NCI-H1105 treated with DMSO at 0.1 percent for 48 hours (cell line): ENCODE results near the gene GALE.
"Not testable (repeated sequence)": the region's sequence is repeated elsewhere in the genome, so short reads cannot be mapped to it uniquely, and the experiment has no call there.

Experiments
- DNase-seq: peaks from one replicate; lab custom pipeline; 2025; lab: John Stamatoyannopoulos, UW

The GALE gene

DNA sequence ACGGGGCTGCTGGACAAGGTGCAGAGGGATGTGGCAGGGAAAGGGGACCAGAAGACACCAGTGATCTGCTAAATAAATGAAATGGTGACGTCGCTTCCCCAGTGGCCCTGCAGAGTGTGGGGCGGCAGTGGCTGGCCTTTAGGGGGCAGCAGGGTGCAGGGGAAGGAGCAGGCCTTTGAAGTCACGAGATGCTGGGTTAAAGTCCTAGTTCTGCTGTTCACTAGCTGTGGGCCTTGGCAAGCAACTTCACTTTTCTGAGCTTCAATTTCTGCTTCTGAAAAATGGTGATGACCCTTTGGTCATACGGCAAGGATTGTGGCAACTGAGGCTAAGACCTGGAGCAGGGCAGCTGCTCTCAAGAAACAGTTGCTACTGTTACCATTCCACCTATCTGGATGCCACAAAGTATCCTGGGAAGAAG, 9.2 kb upstream of the GALE start:
- DNase-seq = peak; percentile 63

DNA sequence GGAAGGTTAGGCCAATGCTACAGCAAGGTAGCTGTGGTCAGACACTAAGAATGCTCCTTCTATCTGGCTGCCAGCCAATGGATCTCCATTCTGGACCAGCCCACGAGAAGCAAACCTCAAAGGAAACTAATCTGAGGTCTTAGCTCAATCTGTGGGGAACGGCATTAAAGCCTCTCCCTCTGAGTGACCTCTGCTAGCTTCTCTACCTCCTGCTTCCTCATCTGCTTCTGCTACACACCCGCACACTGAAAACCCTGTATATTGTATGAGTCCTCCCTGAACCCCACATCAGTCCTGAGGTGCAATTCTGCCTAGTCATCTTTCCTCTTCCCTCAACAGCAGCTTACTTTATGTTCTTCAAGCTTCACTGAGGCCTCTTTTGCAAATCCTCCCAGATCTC, 6.9 kb upstream of the GALE start:
- no peak for DNase-seq

DNA sequence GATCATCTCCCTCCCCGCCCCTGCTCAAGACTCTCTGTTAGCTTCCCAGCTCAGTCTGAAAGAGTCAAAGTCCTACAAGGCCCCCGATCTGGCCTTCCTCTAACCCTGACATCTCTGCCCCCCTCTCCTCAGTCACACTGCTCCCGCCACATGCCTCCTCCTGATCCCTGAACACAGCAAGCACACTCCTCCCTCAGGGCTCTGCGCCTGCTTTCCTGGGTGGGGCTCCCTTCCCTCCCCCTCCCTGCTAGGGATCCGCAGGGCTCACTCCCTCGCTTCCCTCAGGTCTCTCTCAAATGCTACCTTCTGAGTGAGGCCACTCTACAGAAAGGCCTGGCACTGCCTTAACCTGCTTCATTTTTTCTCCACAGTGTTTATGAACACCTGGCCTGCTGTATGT, 5.7 kb upstream of the GALE start:
- no peak for DNase-seq

DNA sequence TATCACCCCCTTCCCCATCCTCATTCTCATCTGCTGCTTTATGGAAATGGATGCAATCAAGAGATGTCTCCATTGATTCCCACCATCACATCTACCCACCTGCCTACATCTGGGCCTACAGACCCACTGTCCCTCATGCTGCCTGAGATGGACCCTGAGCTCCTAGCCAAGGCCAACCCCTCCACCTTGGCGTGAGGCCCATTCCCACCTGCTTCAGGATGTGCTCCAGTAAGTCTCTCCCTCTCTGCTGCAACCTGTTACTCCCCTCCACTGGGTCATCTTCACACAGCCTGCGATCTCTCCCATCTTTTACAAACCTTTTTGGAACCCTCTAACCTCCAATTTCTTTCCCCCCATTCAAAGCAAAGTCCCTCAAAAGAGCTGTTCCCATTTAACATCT, 4.5 kb upstream of the GALE start:
- DNase-seq = no peak

DNA sequence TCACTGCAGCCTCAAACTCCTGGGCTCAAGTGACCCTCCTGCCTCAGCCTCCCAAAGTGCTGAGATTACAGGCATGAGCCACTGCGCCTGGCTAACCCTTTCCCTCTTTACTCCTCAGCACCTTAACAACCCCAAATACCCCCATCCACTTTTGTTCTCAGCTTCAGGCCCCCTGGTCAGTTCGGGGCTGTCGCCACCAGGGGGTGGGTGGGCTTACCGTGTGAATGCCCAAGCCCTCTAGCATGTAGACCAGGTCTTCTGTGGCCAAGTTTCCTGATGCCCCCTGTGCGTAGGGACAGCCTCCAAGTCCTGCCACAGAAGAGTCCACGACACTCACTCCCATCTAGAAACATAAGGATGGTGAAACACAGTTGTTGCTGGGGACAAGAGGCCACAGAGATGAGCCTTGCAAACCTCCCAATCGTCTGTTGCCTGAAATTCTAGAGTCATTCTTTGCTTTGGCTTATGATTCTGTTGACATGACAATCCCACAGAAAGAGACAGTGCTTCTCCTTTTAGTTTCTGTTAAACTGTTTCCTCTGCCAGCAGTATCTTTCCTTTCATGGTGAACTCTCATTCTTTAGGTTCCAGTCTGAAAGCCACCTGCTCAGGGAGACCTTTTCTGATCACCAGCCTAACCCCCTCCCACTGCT, 3.8 kb upstream of the GALE start:
- no peak for DNase-seq

DNA sequence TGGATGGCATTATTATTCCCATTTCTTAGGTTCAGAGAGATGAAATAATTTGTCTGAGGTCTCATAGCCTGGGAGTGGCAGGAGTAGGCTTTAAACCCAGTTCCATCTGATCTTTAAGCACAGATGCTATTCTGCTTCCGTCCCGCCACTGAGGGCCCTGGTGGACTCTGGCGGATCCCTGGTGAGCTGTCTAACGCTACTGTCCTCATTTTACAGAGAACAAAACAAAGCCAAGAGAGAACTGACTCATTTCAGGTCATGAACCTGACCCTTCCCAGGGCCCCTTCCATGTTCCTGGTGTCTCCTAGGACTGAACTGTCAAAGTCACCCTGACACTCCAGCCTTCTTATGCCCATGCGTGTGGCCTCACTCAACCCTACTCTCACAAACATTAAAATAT, 3.1 kb upstream of the GALE start:
- no peak for DNase-seq

DNA sequence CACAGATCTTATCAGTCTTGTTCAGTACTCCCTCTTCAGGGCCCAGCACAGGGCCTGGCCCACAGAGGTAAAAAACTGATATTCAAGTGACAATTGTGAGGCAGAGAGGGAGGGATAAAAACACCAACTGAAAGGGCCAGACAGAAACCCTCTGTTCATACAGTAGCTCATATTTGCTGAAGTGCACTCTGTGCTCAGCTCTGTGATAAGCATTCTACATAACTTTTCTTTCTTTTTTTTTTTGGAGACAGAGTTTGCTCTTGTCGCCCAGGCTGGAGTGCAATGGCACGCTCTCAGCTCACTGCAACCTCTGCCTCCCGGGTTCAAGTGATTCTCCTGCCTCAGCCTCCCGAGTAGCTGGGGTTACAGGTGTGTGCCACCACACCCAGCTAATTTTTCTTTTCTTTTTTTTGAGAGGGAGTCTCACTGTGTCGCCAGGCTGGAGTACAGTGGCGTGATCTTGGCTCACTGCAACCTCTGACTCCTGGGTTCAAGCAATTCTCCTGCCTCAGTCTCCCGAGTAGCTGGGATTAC, 2.3 kb upstream of the GALE start:
- not testable (repeated sequence) for DNase-seq

DNA sequence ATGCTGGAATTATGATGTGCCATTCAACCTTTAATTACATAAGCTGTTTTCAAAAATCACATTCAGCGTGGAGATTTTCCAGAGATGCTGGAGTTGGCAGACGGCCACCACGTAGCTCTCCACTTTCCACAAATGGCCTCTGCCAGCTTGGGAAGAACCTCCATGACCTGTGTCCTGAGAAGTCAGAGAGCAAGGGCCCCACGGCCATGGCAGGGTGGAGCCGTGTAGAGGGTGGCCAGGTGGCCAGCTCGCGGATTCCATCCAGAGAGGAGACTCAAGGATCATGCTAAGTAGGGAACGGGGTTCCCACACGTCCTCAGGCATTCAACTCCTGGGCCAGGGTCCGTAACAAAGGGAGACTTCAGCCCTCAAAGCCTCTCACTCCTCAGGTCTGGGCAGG, 1.3 kb upstream of the GALE start:
- DNase-seq = peak; percentile 46

DNA sequence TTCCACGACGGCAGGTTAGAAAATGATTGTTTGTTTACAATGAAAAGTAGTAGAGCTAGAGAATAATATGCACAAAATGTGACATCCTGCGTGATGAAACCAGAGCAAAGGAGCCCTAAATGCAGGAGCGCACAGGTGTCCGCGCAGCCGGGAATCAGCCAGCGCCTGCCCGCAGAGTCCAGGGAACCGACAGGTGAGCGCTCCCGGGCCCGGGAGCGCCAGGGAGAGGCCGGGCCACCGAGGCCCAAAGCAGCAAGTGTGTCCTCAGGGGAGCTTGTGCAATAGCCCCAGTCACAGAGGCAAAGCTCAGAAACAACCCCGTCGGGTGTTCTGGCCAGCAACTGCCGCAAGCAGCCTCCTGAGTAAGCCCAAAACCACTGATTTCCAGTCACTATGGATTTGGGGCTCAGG, 789 bp upstream of the GALE start:
- DNase-seq = peak; percentile 46

DNA sequence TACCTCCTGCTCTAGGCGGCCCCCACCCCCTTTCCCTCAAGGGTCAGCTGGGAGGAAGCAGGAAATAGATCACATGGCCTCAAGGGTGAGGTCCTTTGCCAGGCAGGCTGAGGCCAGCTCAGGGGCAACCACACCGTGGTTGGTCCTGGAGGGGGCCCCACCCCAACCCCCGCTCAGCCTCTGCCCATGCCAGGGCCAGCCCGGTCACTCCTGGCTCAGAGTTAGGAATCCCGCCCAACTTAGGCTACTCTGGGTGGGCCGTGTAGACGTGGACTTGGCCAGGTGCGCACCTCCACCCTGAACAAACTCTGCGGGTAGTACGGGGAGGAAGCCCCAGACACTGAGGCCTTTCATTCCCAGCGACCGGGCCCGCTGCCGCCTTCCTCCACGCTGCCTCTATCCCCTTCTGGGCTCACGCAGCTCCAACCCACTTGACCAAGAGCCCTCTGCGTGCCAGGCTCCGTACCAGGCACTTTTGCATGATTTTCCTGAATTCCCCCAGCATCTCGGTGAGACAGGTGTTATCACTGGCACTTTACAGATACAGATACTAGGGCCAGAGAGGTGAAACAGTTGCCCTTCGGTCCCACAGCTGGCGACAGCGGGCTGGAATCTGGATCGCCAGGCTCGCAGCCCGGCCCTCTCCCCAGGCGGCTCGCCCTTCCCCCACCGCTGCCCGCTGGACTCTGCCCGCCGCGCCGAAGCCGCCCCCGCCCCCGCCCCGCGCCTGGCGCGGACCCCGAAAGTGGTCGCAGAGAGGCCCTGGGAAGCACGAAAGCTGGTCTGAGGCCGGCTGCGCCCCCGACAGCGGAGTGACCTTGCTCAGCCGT, 769 bp downstream of the GALE start:
- DNase-seq = no peak

DNA sequence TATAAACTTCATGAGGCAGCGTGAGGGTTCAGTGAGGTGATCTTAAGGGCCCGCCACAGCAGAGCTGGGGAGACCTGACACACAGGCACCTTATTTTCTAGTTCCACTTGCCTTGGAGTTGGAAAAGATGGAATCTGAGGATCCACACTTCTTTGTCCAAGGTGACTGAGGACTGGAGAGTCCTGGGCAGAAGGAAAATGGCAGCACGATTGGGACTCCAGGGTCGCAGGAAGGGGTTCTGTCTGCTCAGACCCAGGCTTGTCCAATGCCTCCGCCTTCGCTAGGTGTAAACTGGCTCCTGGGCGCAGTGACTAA, 1.3 kb downstream of the GALE start:
- DNase-seq = no peak

DNA sequence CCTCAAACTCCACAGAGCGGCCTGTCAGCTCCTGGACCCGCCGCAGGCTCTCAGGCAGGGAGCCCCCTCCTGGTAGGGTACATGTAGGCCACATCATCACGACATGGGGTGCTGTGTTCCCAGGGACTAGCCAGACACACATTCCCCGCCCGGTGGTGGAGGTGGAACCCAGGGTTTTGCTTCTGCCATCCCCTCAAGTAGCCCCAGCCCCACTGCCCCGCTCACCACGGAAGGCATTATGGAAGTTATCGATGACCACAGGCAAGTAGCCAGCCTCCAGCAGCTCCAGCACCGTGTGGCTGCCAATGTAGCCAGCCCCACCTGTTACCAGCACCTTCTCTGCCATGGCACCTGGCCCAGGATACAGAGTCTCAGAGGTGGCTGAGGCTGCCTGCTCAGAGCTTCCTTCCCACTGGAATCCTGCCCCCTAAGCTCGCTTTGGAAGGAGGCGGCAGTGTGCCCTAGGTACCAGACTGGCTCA, 1.9 kb downstream of the GALE start:
- DNase-seq = no peak

DNA sequence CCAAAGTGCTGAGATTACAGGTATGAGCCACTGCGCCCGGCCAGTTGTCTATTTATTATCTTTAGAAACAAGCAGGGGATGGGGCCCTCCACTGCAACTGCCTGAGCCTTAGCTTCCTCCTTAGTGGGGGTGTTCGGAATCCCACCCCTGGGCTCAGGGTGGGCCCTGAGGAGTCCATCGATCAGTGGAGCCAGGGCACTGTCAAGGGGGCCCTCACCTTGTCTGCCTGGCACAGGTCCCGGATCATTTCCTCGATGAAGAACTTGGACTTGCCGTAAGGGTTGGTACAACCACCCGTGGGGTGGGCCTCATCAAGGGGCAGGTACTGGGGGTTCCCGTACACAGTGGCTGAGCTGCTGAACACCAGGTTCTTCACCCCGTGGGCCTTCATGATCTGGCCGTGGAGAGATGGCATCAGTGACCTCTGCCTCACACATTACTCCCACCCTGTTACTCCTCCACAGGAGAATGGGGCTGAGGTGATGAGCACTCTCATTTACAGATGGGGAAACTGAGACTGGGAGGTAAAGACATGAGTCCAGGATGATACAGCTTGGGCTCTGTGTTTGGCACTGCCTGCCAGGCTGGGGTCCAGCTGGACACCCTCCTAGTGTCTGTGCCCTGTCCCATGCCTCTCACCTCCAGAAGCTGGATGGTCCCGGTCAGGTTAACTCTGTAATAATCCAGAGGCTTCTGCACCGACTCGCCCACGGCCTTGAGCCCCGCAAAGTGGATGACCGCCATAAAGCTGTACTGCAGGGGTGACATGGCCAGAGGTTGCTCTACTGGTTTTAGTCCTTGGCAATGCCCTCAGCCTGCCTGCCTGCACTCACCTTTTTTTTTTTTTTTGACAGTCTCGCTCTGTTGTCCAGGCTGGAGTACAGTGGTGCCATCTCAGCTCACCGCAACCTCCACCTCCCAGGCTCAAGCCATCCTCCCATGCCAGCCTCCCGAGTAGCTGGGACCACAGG, 2.8 kb downstream of the GALE start:
- DNase-seq = no peak

DNA sequence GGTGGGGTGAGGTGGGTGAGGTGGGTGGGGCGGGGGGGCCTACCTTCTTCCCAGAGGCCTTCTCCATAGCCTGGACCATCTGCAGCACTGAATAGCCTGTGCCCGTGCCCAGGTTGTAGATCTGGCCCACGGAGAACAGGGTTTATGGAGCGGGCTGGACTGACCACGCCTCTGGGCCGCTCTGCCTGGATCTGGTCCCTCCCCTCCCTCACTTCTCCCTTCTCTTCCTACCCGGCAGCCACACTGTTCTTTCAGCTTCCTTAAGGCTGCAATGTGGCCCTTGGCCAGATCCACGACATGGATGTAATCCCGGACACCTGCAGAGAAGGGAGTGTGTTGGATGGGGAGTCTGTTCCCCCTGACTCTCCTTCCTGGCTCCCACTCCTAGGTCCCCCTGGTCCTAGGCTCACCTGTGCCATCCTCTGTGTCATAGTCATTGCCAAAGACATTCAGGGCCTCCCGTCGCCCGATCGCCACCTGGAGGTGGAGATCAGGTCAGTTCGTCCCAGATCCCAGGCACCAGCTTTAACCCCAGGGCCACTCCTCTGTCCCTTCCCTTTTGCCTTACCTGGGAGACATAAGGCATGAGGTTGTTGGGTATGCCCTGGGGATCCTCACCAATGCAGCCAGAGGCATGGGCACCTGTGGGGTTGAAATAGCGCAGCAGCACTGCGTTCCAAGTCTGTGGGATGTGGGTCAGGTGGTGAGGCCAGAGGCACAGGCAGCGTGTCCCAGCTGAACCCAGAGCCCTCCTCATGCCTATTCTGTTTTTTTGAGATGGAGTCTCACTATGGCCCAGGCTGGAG, 3.9 kb downstream of the GALE start:
- DNase-seq = no peak

DNA sequence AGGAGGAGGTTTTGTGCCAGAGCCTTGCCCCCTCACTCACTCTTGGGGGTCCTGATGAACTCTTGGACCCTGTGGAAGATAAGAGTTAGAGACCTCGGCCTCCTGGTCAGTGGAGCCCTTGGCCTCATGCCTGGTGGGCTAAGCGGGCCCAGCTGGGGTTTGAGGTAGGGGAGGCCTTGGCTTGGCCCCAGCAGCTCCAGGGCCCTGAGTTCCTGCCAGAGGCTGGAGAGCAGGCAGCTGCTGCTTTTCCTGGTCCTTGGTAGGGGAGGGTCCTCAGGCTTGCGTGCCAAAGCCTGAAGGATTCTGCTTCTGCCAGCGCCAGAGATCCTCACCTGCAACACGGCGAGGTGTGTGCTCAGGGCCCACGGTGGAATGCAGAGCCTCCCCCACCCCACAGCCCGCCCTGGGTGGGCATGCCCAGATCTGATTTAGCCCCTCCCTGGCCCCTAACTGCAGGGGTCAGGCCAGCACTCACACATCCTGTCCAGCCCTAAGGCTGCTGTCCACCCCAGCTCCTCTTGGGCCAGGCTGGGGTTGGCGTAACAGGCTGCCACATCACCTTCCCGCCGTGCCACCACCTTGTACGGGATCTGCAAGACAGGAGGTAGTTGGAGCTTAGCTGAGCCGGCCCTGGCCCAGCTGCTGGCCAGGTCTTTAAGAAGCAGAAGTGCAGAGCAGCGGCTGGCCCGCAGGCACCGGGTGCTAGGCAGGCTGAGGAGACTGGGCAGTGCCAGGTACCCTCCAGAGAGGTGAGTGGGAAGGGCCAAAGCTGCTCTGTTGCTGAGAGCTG, 4.7 kb downstream of the GALE start:
- DNase-seq = no peak

DNA sequence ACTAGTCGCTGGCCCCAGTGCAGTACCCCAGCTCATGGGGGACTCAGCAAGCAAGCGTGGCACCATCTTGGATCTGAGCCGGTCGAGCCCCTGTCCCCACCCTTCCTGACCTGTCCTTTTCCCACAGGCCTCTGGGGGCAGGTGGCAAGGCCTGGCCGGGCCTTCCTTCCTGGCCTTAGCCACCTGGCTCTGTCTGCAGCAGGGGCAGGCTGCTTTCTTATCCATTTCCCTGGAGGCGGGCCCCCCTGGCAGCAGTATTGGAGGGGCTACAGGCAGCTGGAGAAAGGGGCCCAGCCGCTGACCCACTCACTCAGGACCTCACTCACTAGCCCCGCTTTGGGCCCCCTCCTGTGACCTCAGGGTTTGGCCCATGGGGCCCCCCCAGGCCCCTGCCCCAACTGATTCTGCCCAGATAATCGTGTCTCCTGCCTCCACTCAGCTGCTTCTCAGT, 5.8 kb downstream of the GALE start:
- DNase-seq = not testable (repeated sequence)

DNA sequence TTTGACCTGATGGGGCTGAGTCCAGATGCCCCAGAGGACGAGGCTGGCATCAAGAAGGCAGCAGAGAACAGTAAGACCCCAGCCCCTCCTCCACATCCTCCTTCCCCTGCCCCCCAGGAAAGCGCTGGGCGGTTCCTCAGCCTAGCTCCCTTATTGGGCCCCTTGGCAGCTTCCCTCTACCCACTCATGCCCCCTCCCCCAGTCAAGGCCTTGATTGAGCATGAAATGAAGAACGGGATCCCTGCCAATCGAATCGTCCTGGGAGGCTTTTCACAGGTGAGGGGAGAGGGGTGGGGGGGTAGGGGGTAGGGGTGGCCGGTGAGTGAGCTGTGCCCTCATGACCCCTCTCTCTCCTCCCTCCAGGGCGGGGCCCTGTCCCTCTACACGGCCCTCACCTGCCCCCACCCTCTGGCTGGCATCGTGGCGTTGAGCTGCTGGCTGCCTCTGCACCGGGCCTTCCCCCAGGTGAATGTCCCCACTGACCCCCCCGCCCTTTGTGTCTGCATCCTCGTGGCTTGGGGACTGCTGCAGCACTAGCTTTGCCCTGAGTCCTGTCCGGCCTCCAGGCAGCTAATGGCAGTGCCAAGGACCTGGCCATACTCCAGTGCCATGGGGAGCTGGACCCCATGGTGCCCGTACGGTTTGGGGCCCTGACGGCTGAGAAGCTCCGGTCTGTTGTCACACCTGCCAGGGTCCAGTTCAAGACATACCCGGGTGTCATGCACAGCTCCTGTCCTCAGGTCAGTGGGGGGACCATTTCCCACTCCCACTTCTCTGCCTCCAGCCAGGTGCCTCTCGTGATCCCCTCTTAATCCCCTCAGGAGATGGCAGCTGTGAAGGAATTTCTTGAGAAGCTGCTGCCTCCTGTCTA, 6.5 kb downstream of the GALE start:
- no peak for DNase-seq

DNA sequence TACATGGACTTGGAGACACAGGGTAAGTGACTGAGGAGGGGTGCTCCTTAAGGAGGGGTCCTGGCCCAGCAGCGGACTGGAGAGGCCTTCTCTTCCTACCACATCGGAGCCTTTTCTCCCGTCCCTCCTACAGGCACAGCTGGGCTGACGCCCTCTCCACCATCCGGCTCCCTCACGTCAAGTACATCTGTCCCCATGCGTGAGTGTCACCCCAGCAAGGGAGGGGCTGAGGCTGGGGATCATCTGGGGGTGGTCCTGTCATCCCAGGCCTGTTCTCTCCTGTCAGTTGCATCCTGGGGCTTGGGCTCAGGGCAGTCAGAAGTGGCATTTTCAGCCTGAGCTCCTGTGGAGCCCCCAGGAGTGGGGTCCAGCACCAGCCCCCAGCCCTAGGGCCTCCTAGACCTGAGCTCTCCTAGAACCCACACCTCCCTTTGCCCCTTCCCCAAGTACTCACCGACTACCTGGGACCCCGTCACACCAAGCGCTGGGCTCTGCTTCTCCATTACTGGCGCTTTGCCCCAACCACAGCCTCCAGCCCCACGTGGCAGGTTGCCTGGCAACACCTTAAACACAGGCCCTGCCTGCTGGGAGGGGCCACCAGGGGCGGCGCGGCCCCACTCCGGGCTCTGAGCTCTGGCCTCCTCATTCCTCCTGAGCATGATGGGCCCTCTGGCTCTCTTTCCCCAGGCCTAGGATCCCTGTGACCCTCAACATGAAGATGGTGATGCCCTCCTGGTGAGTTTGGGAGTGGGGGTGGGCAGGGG, 7.4 kb downstream of the GALE start:
- no peak for DNase-seq
